UCSD-AML1 (cell line): ENCODE data around the gene G3BP2.
A peak's percentile ranks its signal among the peaks of the same experiment; 100 is the strongest.
"Not testable (repeated sequence)": the region's sequence is repeated elsewhere in the genome, so short reads cannot be mapped to it uniquely, and the experiment has no call there.

Experiments
- DNase-seq: peaks from one replicate; lab custom pipeline; 2025; ENCODE audit not compliant: unreplicated experiment; lab: John Stamatoyannopoulos, UW

G3BP2 gene

GRCh38 chr4:75673027-75673958 is at the start of gene G3BP2:
TSS of gene G3BP2 (minus strand) at chr4:75673411. CDS start at chr4:75662025, 11,386 bp downstream.
- DNase-seq = peak; percentile 99

- no peak for DNase-seq
Measured at GRCh38 chr4:75722417-75722816, 49.2 kb upstream of the G3BP2 start.

GRCh38 chr4:75718529-75718928 is 45.3 kb upstream of the G3BP2 start:
- no peak for DNase-seq

GRCh38 chr4:75717408-75717807 is 44.2 kb upstream of the G3BP2 start:
- no peak for DNase-seq

- not testable (repeated sequence) for DNase-seq
Measured at GRCh38 chr4:75716054-75716453, 42.8 kb upstream of the G3BP2 start.

- no peak for DNase-seq
Measured at GRCh38 chr4:75715105-75715799, 42.0 kb upstream of the G3BP2 start.

- DNase-seq = no peak
Measured at GRCh38 chr4:75714704-75715103, 41.5 kb upstream of the G3BP2 start.

- no peak for DNase-seq
Measured at GRCh38 chr4:75714011-75714410, 40.8 kb upstream of the G3BP2 start.

- no peak for DNase-seq
Measured at GRCh38 chr4:75710246-75710645, 37.0 kb upstream of the G3BP2 start.

GRCh38 chr4:75708218-75708691 is 35.0 kb upstream of the G3BP2 start:
- DNase-seq = peak; percentile 12

- no peak for DNase-seq
Measured at GRCh38 chr4:75705198-75705977, 32.2 kb upstream of the G3BP2 start.

GRCh38 chr4:75702919-75703411 is 29.8 kb upstream of the G3BP2 start:
- DNase-seq = no peak

- no peak for DNase-seq
Measured at GRCh38 chr4:75699299-75699698, 26.1 kb upstream of the G3BP2 start.

- DNase-seq = no peak
Measured at GRCh38 chr4:75698963-75699228, 25.7 kb upstream of the G3BP2 start.

GRCh38 chr4:75698162-75698962 is 25.2 kb upstream of the G3BP2 start:
- DNase-seq = peak; percentile 26

- no peak for DNase-seq
Measured at GRCh38 chr4:75696581-75696980, 23.4 kb upstream of the G3BP2 start.

- DNase-seq = no peak
Measured at GRCh38 chr4:75696071-75696470, 22.9 kb upstream of the G3BP2 start.

GRCh38 chr4:75692066-75692465 is 18.9 kb upstream of the G3BP2 start:
- not testable (repeated sequence) for DNase-seq

GRCh38 chr4:75687125-75687524 is 13.9 kb upstream of the G3BP2 start:
- DNase-seq = not testable (repeated sequence)

GRCh38 chr4:75686346-75686745 is 13.1 kb upstream of the G3BP2 start:
- DNase-seq = no peak
